HUES64 (cell line): ENCODE data around the gene CPPED1.

Source experiments
- H3K27ac ChIP-seq: 2 replicates; pipeline ENCODE4 v1.7.0; 2013; ENCODE audit warnings: low read depth, low read length, inconsistent platforms
- H3K27me3 ChIP-seq: 2 replicates; pipeline ENCODE4 v1.6.1; 2013; ENCODE audit warnings: mild to moderate bottlenecking, low read length; ENCODE audit not compliant: insufficient read depth
- H3K36me3 ChIP-seq: 2 replicates; pipeline ENCODE4 v1.6.1; 2013; ENCODE audit warnings: mild to moderate bottlenecking, low read length; ENCODE audit not compliant: insufficient read depth
- H3K4me1 ChIP-seq: 2 replicates; pipeline ENCODE4 v1.6.1; 2013; ENCODE audit warnings: mild to moderate bottlenecking, low read length, moderate library complexity; ENCODE audit not compliant: insufficient read depth
- H3K4me3 ChIP-seq: 2 replicates; pipeline ENCODE4 v1.5.1; 2013; ENCODE audit warnings: mild to moderate bottlenecking, low read length, moderate library complexity
- H3K9ac ChIP-seq: 2 replicates; pipeline ENCODE4 v1.6.1; 2013; ENCODE audit warnings: mild to moderate bottlenecking, low read depth, low read length
- H3K9me3 ChIP-seq: 2 replicates; pipeline ENCODE4 v1.6.1; 2013; ENCODE audit warnings: low read depth, low read length; ENCODE audit not compliant: insufficient read depth
- WGBS: fragments of 150-250, 120-280 bp; methylation state at CpG from one replicate; pipeline ENCODE4 v1.1.7; 2013; ENCODE audit warnings: missing lambda C conversion rate; 5-methylcytosine and 5-hydroxymethylcytosine counted together

The CPPED1 gene

DNA sequence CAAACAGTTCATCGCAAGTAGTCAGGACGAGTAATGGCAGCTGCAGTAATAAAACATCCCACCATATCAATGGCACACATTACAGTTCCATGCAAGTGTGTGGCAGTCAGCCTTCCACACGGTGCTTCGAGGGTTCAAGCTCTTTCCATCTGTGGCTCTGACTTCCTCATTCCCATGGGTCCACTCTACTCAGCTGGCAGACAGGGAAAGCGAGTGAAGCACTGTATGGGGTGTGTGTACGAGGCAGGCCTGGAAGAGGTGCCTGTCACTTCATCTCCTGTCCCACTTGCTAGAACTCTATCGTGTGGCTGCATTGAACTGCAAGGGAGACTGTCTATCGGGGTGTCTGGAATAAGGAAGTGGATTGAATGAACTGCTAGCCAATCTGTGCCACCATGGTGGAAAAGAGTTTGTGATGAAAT lies 160.6 kb downstream of the CPPED1 start:
- no peaks in the 10 kb centered on the region for H3K9me3 ChIP-seq
- H3K36me3 ChIP-seq = no peaks in the 10 kb centered on the region
- no peaks in the 10 kb centered on the region for H3K27me3 ChIP-seq
- no peak overlapping the region for H3K27ac ChIP-seq
- H3K9ac ChIP-seq = no peak overlapping the region
- H3K4me3 ChIP-seq = no peak overlapping the region
- no peaks in the 10 kb centered on the region for H3K4me1 ChIP-seq
- WGBS = 93% methylated on average over 8 of the region's 8 CpGs

DNA sequence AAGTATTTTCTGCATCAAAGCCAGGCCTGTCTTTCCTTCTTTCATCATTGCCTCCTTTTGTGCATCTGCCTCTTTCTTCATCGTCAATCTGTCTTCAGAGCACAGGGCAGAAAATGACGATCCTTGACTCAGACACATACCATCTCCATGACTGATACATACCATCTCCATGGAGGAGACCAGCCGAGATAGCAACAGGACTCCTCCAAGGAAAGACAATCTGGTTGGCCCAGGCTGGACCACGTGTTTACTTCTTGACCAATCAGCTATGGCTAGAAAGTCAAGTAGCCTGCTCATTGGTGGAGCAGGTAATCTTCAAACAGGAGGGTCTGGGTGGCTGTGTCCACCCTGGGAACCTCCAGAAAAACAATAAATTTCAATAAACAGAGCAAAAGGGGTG lies 164.6 kb downstream of the CPPED1 start:
- 89% methylated on average over 3 of the region's 4 CpGs for WGBS
- Histone ChIP-seq H3K27ac (no peak overlapping the region), H3K9ac (no peak overlapping the region), H3K36me3 (no peaks in the 10 kb centered on the region), H3K4me1 (no peaks in the 10 kb centered on the region), H3K4me3 (no peak overlapping the region), H3K9me3 (no peaks in the 10 kb centered on the region), H3K27me3 (no peaks in the 10 kb centered on the region)

DNA sequence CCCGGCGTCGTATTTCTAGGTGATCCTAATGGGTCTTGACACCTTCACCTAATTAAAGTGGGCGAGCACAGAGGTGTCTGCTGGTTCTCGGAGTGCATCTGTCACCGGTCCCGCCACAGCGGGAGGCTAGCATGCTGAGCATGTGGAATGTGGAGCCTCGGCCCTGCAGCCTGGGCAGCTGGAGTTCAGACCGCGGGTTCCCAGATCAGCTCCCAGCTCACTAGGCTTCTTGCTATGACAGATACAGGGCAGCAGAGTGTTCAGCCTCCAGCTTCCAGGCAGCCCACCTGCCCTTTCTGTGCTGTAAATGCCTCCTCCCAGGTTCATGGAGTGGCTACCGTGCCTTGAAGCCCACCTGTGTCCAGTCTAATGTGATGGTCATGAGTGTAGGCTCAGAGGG lies 166.7 kb downstream of the CPPED1 start:
- Histone ChIP-seq H3K9me3 (no peaks in the 10 kb centered on the region), H3K4me1 (no peaks in the 10 kb centered on the region), H3K9ac (no peak overlapping the region), H3K4me3 (no peak overlapping the region), H3K27me3 (no peaks in the 10 kb centered on the region), H3K36me3 (no peaks in the 10 kb centered on the region), H3K27ac (no peak overlapping the region)
- 67% methylated on average over 12 of the region's 12 CpGs for WGBS

- H3K4me1 ChIP-seq = no peaks in the 10 kb centered on the region
- no peaks in the 10 kb centered on the region for H3K36me3 ChIP-seq
- no peak overlapping the region for H3K27ac ChIP-seq
- WGBS = 97% methylated on average over 9 of the region's 9 CpGs
- H3K9ac ChIP-seq = no peak overlapping the region
- no peaks in the 10 kb centered on the region for H3K9me3 ChIP-seq
- H3K4me3 ChIP-seq = no peak overlapping the region
- H3K27me3 ChIP-seq = no peaks in the 10 kb centered on the region
These were observed 174.4 kb downstream of the CPPED1 start for GRCh38 chr16:12629271-12629670.

DNA sequence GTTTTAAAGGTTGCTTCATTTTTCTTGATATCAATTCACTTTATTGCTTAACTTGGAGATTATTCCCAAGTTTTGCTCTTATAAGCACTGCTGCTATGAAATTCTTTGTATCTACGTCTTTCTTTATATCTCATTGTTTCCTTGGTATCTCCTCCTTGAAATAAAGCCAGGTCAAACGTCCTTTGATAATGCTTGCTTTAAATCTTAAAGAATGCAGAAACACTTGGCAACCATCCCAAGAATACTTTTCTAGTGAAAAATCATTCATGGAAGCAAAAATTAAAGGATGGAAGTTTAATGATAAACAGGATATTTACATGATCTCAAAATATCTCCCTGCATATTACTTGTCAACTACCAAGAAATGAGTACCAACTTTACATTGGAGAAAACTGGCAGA lies 175.2 kb downstream of the CPPED1 start:
- 100% methylated on average over 2 of the region's 2 CpGs for WGBS
- Histone ChIP-seq H3K27me3 (no peaks in the 10 kb centered on the region), H3K9me3 (no peaks in the 10 kb centered on the region), H3K27ac (no peak overlapping the region), H3K4me3 (no peak overlapping the region), H3K9ac (no peak overlapping the region), H3K36me3 (no peaks in the 10 kb centered on the region), H3K4me1 (no peaks in the 10 kb centered on the region)

GRCh38 chr16:12627394-12627793 lies 176.3 kb downstream of the CPPED1 start:
- no peaks in the 10 kb centered on the region for H3K36me3 ChIP-seq
- WGBS = 100% methylated on average over 3 of the region's 3 CpGs

DNA sequence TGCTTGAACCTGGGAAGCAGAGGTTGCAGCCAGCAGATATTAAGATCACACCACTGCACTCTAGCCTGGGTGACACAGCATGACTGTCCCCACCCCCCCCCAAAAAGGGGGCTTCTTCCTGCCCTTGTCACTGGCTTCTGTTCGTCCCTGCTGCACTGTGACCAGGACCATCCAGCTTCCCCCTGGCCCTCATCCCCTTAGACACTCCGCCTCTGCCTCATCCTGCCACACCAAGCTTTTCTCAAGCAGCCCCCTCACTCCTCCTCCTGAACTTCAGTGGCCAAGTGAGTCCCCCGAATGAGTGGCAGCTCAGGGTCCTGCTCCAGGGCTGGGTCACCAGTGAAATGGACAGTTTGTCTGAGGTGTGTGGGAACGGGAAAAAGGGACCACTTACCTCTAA lies 177.3 kb downstream of the CPPED1 start:
- Histone ChIP-seq H3K9ac (no peak overlapping the region), H3K27me3 (no peaks in the 10 kb centered on the region), H3K9me3 (no peaks in the 10 kb centered on the region), H3K27ac (no peak overlapping the region), H3K4me1 (no peaks in the 10 kb centered on the region), H3K36me3 (no peaks in the 10 kb centered on the region), H3K4me3 (no peak overlapping the region)
- WGBS = 85% methylated on average over 4 of the region's 4 CpGs

More at GRCh38 chr16:12627394-12627793, 176.3 kb downstream of the CPPED1 start:
- H3K4me1 ChIP-seq = no peaks in the 10 kb centered on the region
- no peaks in the 10 kb centered on the region for H3K9me3 ChIP-seq
- H3K27ac ChIP-seq = no peak overlapping the region
- no peaks in the 10 kb centered on the region for H3K27me3 ChIP-seq
- no peak overlapping the region for H3K9ac ChIP-seq
- no peak overlapping the region for H3K4me3 ChIP-seq

- no peak overlapping the region for H3K4me3 ChIP-seq
- no peak overlapping the region for H3K27ac ChIP-seq
- no peak overlapping the region for H3K9ac ChIP-seq
- H3K27me3 ChIP-seq = no peaks in the 10 kb centered on the region
- 95% methylated on average over 10 of the region's 10 CpGs for WGBS
- H3K36me3 ChIP-seq = no peaks in the 10 kb centered on the region
- no peaks in the 10 kb centered on the region for H3K9me3 ChIP-seq
- H3K4me1 ChIP-seq = no peaks in the 10 kb centered on the region
These were observed 178.0 kb downstream of the CPPED1 start for GRCh38 chr16:12625716-12626115.

- Histone ChIP-seq H3K27me3 (no peaks in the 10 kb centered on the region), H3K4me1 (no peaks in the 10 kb centered on the region), H3K4me3 (no peak overlapping the region), H3K9me3 (no peaks in the 10 kb centered on the region), H3K36me3 (no peaks in the 10 kb centered on the region), H3K9ac (no peak overlapping the region), H3K27ac (no peak overlapping the region)
- 75% methylated on average over 7 of the region's 7 CpGs for WGBS
These were observed 178.6 kb downstream of the CPPED1 start for GRCh38 chr16:12625068-12625467.

GRCh38 chr16:12620150-12620549 lies 183.5 kb downstream of the CPPED1 start:
- H3K9me3 ChIP-seq = no peaks in the 10 kb centered on the region
- no peaks in the 10 kb centered on the region for H3K4me1 ChIP-seq
- H3K27ac ChIP-seq = no peak overlapping the region
- H3K9ac ChIP-seq = no peak overlapping the region
- no peaks in the 10 kb centered on the region for H3K27me3 ChIP-seq
- 100% methylated on average over 1 of the region's 1 CpG for WGBS
- no peaks in the 10 kb centered on the region for H3K36me3 ChIP-seq
- H3K4me3 ChIP-seq = no peak overlapping the region

DNA sequence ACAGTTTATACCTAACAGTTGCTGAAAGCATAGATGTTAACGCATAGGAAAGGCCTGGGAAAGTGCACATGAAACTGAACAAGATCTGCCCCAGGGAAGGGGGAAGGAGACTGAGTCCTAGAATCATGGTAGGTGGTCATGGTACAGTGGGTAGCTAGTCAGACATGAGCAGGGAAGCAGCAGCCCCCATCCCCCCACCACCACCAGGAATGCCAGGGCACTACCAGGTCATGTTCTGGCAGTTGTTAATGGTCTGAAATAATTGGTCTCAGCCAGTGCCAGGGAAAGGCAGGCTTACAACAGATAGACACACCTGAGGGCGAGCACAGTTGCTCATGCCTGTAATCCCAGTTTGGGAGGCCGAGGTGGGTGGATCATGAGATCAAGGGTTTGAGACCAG lies 185.2 kb downstream of the CPPED1 start:
- Histone ChIP-seq H3K4me1 (peaks cover 14% of the 10 kb centered on the region), H3K4me3 (no peak overlapping the region), H3K27me3 (no peaks in the 10 kb centered on the region), H3K27ac (no peak overlapping the region), H3K36me3 (no peaks in the 10 kb centered on the region), H3K9ac (no peak overlapping the region), H3K9me3 (no peaks in the 10 kb centered on the region)
- WGBS = 94% methylated on average over 3 of the region's 3 CpGs

DNA sequence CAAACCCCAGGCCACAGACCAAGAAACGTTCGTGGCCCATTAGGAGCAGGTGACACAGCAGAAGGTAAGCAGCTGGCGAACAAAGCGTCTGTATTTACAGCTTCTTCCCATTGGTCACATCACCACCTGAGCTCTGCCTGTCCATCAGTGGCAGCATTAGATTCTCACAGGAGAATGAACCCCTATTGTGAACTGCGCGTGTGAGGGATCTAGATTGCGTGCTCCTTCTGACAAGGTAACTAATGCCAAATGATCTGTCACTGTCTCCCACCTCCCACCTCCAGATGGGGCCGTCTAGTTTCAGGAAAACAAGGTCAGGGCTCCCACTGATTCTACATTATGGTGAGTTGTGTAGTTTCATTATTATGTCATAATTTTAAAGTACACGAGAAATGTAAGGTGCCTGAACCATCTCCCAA lies 186.3 kb downstream of the CPPED1 start:
- no peak overlapping the region for H3K9ac ChIP-seq
- no peaks in the 10 kb centered on the region for H3K9me3 ChIP-seq
- 84% methylated on average over 8 of the region's 9 CpGs for WGBS
- no peak overlapping the region for H3K27ac ChIP-seq
- H3K4me3 ChIP-seq = no peak overlapping the region
- peaks cover 20% of the 10 kb centered on the region for H3K4me1 ChIP-seq
- no peaks in the 10 kb centered on the region for H3K27me3 ChIP-seq
- H3K36me3 ChIP-seq = no peaks in the 10 kb centered on the region
